ENCODE data around the gene METRNL.

GRCh38 chr17:83047182-83047478, 32.3 kb upstream of the METRNL start:
- TF ChIP-seq, protein P1, sequence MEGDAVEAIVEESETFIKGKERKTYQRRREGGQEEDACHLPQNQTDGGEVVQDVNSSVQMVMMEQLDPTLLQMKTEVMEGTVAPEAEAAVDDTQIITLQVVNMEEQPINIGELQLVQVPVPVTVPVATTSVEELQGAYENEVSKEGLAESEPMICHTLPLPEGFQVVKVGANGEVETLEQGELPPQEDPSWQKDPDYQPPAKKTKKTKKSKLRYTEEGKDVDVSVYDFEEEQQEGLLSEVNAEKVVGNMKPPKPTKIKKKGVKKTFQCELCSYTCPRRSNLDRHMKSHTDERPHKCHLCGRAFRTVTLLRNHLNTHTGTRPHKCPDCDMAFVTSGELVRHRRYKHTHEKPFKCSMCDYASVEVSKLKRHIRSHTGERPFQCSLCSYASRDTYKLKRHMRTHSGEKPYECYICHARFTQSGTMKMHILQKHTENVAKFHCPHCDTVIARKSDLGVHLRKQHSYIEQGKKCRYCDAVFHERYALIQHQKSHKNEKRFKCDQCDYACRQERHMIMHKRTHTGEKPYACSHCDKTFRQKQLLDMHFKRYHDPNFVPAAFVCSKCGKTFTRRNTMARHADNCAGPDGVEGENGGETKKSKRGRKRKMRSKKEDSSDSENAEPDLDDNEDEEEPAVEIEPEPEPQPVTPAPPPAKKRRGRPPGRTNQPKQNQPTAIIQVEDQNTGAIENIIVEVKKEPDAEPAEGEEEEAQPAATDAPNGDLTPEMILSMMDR (IDR thresholded peaks at IDR 0.05; ENCODE audit: low read length) = no peak
- no peak for TF ChIP-seq EZH2 (optimal IDR thresholded peaks at IDR 0.05; ENCODE audit: low read depth, low read length)

All from MM.1S (cell line).